GM19239 (cell line): ENCODE results near the gene MYLK2.
A peak's percentile ranks its signal among the peaks of the same experiment; 100 is the strongest.
"Not testable (repeated sequence)": the region's sequence is repeated elsewhere in the genome, so short reads cannot be mapped to it uniquely, and the experiment has no call there.

Source experiments
- DNase-seq: peaks from one replicate; pipeline ENCODE4 v3.0.0; 2011; ENCODE audit warnings: low spot score; ENCODE audit not compliant: insufficient read length
- FAIRE-seq: peaks from 2 replicates; lab custom pipeline; 2011; peaks lifted over from hg19 to GRCh38; lab: Jason Lieb, UNC

MYLK2 gene

GRCh38 chr20:31814142-31814541 is 5.0 kb upstream of the MYLK2 start:
- not testable (repeated sequence) for DNase-seq, FAIRE-seq

DNA sequence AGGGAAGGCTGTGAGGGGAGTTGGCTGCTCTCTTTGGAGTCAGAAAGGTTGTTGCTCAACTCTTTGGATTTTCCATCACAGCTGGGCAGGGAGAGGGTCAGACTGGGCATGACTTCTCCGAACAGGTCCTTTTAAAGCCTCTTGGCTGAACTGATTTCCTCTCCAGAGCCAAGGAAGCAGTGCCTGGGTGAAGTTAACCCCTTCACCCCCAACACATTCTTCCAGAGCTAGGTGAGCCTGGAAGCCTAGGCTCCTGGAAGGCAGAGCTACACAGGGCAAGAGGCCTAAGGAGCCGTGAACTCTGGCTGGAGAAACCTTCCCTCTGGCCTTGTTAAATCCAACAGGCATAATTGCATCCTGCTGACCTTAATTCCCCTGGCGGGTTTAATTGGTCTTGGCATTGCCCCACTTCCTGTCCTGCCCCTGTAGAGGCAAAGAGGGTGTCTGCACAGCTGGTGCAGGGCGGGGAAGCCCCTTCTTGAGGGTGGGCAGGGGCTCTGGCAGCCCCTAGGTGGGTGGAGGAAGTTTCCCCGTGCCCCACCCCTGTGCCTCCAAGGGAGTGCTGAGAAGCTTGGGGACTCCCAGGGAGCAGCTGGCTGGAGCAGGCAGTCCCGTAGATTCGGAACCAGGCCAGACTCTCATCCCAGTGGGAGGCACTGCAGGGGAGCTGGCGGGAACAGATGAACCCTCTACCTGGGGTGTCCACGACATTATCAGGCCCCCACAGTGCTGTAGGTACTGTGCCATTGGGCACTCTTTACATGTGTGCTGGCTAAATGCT is 3.6 kb upstream of the MYLK2 start:
- FAIRE-seq, result no peak
- no peak for DNase-seq

GRCh38 chr20:31816221-31816620 is 2.9 kb upstream of the MYLK2 start:
- DNase-seq, result no peak
- FAIRE-seq, result no peak

- FAIRE-seq (no peak), DNase-seq (no peak)
Measured at GRCh38 chr20:31817461-31817860, 1.7 kb upstream of the MYLK2 start.

DNA sequence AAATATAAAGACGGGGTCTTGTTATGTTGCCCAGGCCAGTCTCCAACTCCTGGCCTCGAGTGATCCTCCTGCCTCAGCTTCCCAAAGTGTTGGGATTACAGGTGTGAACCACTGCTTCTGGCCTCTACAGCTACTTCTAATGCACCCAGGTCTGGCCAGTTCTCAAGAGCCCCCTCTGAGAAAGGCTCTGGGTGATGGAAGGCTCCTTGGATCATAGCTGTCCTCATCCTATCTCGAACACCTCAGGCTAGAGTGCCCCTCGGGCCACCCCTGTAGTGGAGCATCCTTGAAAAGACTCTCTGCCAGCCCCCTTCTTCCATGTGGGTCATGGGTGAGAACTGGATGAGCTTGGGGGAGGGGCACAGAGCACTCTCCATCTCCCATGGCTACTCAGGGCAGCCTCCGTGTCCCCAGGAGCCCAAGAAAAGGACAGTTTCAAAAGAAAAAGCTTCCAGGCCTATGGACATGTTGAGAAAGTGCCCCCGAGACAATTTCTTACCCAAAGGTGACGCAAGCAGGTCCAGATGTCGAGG is 714 bp upstream of the MYLK2 start:
- FAIRE-seq (no peak), DNase-seq (no peak)

DNA sequence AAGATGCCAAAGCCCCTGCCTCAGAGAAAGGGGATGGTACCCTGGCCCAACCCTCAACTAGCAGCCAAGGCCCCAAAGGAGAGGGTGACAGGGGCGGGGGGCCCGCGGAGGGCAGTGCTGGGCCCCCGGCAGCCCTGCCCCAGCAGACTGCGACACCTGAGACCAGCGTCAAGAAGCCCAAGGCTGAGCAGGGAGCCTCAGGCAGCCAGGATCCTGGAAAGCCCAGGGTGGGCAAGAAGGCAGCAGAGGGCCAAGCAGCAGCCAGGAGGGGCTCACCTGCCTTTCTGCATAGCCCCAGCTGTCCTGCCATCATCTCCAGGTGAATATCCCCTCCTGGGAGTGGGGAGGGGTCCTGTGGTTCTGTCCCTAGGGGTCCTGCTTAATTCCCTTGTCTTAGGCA is 1.1 kb downstream of the MYLK2 start:
- DNase-seq (no peak), FAIRE-seq (no peak)

- no peak for FAIRE-seq
- no peak for DNase-seq
Measured at GRCh38 chr20:31821427-31821826, 2.3 kb downstream of the MYLK2 start.

GRCh38 chr20:31822421-31823330 is 3.5 kb downstream of the MYLK2 start:
- FAIRE-seq (no peak), DNase-seq (peak; percentile 90)

GRCh38 chr20:31823360-31824124 is 4.4 kb downstream of the MYLK2 start:
- no peak for FAIRE-seq
- DNase-seq, result no peak

DNA sequence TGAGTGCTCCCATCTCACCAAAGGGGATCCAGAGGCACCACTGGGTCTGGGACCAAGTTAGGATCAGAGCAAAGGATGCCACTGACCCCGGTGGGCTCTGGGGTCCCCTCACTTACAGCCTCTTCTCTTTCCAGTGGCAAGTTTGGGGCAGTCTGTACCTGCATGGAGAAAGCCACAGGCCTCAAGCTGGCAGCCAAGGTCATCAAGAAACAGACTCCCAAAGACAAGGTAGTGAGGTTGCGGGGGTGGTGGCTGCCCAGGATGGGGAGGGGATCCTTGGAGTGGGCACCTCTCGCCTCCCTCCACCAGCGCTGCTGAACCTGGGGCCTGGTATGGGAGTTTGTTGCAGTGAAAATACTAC is 4.9 kb downstream of the MYLK2 start:
- no peak for FAIRE-seq

DNA sequence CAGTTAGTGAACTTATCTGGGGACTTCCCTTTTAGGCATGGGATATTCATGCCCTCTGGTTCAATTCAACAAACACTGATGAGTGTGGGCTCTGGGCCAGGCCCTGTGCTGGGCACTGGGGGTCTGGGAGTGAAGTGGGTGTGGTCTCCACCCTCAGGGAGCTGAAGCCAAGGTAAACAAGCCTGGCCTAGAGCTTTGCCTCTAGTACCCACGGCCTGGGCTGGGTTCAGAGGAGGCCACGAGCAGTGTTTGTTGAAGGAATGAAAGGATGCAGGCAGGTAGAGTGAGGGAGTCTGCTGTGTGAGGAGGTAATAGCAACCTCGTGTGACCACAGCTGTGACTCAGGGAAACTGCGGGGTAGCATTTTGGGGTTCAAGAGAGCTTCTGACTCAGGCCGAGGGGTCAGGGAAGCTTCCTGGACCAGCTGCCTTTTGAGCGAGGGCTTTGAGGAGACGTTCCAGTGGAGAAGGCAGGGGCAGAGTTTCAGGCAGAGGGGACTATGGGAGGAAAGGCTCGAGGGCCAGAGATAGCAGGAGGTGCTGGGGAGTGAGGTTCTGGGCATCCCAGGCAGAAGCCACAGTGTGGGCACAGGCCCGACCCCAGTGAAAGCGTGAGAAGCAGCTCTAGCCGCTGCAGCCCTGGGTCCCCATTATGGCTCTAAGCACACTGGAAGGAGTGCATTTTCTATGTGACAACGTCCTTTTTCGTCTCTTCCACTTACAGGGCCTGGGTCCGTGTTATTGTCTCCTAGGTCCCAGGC is 5.6 kb downstream of the MYLK2 start:
- DNase-seq, result no peak
- no peak for FAIRE-seq

More for the DNA sequence above, 4.9 kb downstream of the MYLK2 start:
- no peak for DNase-seq

- DNase-seq, result no peak
- no peak for FAIRE-seq
Measured at GRCh38 chr20:31826074-31826473, 6.9 kb downstream of the MYLK2 start.

- no peak for DNase-seq
- no peak for FAIRE-seq
Measured at GRCh38 chr20:31827059-31827458, 7.9 kb downstream of the MYLK2 start.

DNA sequence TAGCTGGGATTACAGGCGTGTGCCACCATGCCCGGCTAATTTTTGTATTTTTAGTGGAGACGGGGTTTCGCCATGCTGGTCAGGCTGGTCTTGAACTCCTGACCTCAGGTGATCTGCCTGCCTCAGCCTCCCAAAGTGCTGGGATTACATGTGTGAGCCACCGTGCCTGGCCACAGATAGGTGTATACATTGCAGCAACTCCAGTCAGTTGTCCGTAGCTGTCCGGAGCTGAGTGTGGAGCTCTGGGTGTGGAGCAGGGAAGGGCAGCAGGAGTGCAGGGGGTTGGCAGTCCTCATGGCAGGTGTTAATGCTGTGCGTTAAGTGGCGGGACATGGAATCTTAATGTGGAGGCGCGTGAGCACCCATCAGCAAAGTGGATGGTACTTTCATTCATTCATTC is 8.9 kb downstream of the MYLK2 start:
- not testable (repeated sequence) for FAIRE-seq, DNase-seq

DNA sequence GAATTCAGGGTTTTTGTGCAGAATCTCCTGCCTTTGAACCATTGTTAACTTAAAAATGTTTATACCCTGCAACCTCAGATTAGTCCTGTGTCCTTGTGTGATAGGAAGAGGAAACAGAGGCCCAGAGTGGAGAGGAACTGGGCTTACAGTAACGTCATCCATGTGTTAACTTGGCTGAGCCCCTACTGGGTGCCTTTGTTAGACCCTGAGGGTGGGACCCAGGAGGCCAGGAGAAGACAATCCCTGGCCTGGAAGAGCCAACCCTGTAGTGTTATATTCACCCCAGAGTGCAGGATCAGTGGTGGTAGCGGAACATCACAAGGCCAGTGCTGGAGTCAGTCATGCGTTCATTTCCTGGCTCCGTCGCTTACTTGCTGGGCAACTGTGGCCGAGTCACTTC is 10.6 kb downstream of the MYLK2 start:
- DNase-seq (no peak), FAIRE-seq (no peak)

DNA sequence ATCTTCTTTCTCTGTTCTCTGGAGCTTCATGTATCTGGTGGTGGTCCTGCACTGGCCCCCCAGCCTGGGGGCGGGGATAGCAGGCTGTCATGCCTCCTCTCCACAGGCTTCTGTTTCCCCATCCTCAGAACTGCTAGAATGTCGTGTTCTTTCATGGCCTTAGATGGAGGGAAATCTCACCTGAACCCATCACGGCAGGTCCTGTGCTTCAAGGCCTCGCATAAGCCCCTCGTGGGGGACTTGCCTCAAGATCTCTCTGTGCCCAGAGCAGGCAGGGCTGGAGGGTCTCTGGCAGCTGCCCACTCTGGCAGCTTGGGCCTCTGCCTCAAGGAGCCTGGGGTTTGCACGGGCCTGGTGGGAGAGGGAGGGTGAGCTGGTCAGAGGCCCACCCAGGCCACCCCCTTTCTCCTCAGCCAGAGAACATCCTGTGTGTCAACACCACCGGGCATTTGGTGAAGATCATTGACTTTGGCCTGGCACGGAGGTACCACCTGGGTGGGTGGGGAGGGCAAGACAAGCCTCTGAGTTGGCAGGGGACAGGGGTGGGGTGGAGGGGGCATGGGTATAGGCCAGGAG is 11.3 kb downstream of the MYLK2 start:
- DNase-seq (no peak), FAIRE-seq (no peak)

- no peak for FAIRE-seq
Measured at GRCh38 chr20:31831211-31831610, 12.1 kb downstream of the MYLK2 start.

GRCh38 chr20:31831771-31832306 is 12.7 kb downstream of the MYLK2 start:
- FAIRE-seq, result no peak
- no peak for DNase-seq

More at GRCh38 chr20:31831211-31831610, 12.1 kb downstream of the MYLK2 start:
- no peak for DNase-seq
